Fibroblast of the conjunctiva (primary cell): ENCODE data around the gene SMIM10L1.

ENCODE experiments used
- DNase-seq: peaks from one replicate; pipeline ENCODE4 v3.0.0-alpha.2; 2010; ENCODE audit warnings: low read depth

The SMIM10L1 gene

DNA sequence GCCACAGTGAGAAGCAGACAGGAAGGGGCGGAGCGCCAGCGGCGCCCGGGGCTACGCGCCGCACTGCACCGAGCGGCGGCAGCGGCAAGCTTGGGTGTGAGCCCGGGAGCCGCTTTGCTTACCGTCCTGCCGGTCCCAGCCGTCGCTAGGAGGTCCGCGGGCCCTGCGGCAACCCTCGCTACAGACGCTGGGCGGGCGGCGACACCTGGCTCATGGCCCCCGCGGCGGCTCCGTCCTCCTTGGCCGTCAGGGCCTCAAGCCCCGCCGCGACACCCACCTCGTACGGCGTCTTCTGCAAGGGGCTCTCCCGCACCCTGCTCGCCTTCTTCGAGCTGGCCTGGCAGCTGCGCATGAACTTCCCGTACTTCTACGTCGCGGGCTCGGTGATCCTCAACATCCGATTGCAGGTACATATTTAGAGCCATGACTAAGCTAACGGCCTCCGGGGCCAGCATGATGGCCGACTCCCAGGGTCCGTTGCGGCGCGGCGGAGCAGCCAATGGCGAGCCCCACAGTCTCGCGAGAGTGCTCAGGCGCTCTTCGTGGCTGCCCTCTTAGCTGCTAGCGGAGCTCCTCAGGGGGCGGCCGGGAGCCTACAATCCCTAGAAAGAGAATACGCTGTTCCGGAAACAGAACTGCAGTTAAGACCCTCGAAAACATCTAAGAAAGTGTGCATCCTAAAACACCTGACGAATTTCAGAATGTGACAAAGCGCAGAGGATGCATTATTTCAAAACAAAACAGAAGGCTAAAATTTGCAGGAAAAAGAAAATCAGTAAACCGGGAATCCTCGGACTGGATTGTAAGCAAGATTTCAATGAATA lies at the start of gene SMIM10L1:
TSS of gene SMIM10L1 (plus strand) at position 50 of the 824 bp plus-strand sequence. CDS start at position 213, 163 bp downstream.
- DNase-seq: peak; percentile 91

DNA sequence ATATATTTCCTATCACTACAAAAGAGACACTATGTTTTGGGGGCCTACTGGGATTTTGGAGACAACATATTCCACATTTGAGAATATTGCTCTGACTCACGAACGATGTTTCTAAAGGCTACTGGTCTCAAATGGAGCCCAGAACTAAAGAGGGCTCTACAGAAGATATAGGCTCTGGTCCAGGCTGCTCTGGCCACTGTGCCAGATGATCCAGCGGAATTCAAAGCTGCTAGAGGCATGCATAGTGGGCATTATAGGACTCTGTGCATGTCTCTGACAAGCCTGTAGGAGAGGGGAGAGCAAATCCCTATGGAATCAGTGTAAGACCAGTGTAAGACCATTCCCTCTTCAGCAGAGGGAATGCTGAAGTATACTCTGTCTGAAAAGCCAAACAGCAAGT lies 40.6 kb upstream of the SMIM10L1 start:
- no peak for DNase-seq

DNA sequence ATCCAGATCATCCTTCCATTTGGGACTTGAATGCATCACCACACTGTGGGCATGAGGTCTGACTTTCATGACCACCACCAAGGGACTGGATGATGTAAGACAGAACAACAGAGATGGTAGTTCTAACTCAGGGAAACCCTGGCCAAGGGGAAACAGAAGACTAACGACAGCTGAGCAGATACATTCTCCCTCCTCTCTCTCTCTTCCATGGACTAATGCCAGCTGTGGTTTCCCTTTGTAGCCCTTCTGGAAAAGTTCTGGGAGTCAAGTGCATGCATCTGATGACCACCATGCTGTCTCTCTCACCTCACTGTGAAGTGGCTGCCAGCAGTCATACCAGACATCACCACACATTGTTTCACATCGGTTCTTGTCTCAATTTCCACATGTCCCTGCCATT lies 40.0 kb upstream of the SMIM10L1 start:
- DNase-seq: no peak

DNA sequence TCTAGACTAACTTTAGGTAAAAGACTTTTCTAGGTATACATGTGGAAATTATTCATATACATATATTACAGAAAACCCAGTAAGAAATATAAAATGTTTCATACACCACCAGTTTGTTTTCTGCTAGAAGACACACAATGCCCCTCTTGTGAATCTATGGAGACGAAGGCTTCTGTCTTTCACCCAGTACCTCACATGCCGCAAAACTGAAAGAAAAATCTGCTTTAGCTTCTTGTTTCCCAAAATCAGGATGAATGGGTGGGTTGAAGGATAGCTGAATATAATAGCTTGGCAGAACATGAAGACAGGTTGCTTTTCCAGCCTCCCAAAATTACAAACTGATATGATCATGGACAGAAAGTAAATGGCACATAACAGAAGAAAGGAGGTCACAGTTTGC lies 37.8 kb upstream of the SMIM10L1 start:
- no peak for DNase-seq

DNA sequence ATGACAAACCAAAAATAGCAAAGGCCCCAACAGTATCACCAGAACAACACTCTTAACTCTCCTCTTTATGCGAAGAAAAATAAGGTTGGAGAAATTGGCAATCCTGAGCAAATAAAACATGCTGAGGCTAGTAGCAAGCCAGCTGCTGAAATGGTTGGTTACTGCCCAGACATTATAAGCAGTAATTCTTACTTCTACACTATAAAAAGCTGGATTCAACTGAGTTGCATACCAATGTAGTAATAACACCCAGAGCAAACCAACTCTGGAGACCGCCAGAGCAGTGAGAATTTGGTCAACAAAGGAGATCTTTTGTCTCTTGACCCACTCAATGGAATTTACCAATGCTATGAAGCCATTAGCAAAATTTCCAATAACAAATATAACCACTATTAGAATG lies 37.2 kb upstream of the SMIM10L1 start:
- no peak for DNase-seq

DNA sequence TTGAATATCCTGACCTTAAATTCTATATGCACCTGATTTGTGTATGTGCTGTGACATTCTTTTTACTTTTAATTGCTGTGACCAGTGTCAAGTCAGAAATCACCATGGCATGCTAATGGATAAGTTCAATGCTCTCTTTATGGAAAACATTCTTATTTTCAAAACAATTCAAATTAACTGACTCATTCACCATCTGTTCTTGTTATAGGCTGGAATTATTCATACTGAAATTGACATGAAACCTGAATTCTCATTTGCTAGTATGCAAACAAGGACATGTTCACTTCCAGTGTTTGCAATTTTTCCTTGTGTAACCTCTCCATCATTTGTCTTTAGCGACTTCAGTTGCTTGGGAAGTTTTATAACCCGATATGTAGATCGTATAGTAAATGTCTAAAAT lies 36.7 kb upstream of the SMIM10L1 start, which contains the start of gene TAS2R30:
TSS of gene TAS2R30 (minus strand) at position 340 of the 400 bp plus-strand sequence. CDS start 400 bp downstream, outside the sequence.
- DNase-seq: no peak

DNA sequence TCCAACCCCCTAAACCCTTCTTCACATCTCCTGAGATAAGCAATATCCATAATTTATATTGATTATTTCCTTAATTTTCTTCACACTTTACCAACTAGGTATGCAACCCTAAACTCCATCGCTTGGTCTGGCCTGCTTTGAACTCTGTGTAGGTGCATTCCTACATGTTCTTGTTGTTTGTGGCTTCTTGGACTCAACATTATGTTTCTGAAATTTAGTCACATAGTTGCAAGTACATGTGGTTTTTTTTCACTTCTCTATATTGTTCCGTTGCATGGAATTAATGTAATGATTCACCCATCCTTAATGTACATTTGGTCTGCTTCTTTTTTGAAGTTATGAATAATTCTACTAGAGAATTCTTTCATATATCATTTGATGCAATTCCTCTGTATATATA lies 34.9 kb upstream of the SMIM10L1 start:
- DNase-seq: no peak

DNA sequence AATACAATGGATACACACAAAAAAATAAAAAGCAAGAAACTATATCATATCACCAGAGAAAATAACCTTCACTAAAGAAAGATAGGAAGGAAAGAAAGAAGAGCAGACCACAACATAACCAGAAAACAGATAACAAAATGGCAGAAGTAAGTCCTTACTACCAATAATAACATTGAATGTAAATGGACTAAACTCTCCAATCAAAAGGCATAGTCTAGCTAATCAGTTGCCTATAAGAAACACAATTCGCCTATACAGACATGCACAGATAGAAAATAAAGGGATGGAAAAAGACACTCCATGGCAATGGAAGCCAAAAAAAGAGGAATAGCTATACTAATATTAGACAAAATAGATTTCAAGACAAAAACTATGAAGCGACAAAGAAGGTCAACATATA lies 27.6 kb upstream of the SMIM10L1 start:
- no peak for DNase-seq

DNA sequence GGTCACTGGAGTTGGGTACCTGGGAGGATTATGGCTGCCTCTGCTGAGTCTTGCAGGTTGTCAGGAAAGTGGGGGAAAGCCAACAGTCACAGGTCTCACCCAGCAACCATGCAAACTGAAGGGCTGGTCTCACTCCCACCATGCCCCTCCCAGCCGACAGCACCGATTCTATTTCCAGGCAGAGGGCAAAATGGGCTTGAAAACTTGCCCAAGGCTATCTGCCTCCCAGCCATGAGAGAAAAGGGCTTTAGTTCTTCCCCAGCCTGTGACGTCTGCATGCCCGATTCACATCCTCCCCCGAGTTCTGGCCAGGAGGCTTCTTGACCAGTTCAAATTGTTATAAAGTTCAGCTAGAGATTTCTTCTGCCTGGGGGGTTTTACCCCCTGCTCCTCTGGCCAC lies 26.7 kb upstream of the SMIM10L1 start:
- DNase-seq: no peak

DNA sequence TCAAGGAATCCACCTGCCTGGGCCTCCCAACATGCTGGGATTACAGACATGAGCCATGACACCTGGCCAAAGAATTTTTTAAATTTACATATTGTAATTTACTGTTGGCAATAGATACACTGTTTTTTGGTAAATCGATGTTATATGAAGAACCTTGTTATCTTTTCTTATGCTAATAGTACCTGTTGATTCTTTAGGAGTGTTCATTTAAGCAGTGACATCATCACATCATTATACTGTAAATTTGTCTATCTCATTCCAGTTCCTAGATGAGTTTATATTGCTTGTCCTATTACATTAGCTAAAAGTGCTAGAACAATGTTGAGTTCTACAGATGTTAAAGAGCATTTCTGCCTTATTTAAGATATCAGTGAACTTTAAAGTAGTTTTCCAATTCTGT lies 23.6 kb upstream of the SMIM10L1 start:
- no peak for DNase-seq

DNA sequence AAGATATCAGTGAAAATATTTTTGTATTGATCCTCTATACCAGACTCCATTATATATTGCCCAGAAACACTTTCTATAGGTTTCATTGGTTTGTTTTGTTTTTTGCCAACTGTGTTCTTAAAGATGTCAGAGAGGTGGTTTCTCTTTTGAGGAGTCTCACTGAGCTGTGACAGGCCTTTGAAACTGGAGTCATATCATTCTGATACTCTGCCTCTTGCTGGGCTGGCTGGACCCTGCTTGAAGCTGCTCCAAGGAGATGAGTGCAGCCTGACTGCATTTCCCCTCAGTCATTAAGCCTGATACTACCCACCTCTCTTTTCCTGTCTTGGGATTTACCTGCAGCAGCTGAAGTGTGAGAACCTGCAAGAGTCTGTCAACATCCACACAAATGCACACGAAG lies 20.2 kb upstream of the SMIM10L1 start:
- DNase-seq: no peak

DNA sequence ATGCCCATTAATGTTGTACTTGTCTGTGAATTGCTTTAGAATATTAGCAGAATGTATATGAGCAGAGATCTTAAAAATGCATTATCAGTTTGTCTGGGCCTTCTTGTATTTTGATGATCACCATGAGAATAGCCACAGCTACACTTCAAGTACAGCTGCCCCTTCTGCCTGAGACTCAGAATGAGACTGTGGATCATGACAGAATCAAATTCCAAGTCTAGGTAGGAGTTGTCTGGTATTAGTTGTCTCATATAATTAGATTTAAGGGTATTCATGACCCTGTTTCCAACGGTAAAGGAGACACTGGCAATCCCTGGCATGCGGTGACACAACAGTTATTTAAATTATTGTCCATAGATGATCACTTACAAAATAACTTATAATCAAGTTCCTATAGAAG lies 18.3 kb upstream of the SMIM10L1 start:
- DNase-seq: no peak

DNA sequence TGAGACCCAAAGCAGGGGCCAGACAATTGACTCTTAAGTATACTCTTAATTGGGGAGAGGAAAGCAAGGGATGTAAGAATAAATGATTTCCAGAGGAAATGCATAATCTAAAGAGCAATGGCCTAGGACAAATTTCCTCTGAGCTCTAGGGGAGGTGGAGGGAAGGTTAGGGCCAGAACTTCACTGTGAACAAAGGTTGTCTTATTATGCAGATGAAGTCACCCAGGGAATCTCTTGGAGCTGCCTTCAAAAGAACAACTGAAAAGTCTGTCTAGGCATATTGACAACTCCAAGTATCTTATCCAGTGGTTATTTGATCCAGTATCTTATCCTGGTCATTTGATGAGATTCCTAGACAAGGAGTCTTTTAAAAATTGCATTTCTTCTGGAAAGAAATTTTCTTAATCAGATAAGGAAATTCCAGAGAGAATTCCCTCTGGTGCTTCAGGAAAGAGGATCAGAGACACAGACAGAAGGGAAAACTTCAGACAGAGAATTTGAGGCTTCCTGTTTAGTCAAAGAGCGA lies 16.5 kb upstream of the SMIM10L1 start:
- no peak for DNase-seq

DNA sequence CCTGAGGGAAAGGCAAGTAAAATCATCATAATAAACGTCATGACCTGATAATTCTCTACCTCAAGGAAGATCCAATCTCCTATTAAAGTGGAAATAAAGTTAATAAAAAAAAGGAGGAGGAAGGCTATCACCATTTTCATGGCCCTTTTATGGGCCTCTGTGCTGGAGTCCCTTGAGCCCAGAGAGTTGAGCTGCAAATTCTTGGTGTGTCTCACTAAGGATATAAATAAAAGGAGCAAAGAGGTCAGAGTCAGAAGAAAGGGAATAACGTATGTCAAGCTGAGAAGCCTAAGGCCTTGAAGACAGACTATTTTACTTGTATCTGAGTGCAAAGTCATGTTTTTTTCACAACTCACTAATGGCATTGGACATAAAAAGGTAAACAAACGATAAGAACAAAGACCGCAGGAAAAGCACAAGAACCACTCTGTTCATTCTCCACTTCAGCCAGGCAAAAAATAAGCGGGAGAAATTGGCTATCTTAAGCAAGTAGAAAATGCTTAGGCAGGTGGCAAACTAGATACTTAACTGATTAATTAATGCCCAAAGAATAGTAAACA lies 12.0 kb upstream of the SMIM10L1 start:
- DNase-seq: no peak

DNA sequence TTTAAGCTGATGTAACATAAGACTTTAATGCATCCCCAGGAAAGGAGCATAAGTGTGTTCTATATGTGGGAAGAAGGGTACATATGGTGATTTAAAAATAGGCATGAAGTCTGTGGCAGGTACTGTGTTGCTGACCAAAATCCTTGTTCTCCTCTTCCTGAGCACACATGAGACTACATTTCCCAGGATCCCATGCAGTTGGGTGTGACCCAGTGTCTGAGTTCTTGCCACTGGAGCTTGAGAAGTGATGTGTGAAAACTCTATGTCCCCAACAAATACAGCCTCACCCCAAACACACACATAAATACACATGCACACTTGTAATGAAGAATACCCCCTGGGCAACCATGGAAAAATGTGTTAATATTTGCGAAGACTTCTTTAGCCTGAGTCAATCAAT lies 8.5 kb upstream of the SMIM10L1 start:
- no peak for DNase-seq

DNA sequence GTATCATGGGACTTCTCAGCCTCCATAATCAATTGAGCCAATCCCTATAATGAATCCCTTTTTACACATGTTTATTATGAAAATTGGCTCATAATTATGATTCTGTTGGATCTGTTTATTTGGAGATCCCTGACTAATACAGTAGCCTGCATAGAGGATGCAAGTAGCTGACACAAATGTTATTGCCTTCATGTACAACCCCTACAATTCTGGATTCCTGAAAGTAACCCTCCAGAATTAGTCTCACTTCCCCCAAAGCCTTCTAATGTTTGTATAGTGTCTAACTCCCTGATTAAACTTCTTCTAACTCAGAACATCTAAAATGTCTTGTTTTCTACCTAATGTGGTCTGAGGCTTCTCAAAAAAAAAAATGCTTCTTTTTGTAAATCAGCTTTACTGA lies 6.6 kb upstream of the SMIM10L1 start:
- DNase-seq: no peak

DNA sequence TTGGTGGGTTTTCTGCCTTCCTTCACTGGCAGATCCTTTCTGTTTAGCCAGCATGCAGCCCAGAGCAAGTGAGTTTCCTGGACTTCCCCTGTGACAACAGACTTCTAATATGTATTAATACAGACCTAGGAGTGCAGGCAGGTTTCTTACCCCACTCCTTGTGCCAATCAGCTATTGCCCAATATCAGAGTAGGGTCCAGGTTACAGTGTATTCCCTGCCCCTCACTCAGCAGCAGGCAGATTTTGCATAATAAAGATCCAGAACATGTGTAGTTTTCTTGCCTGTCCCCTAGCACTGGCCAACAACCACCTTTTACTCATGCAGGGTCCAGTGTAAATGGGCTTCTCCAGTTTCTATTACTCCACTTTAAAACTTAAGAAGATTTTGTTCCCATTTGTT lies 4.7 kb upstream of the SMIM10L1 start:
- DNase-seq: no peak

DNA sequence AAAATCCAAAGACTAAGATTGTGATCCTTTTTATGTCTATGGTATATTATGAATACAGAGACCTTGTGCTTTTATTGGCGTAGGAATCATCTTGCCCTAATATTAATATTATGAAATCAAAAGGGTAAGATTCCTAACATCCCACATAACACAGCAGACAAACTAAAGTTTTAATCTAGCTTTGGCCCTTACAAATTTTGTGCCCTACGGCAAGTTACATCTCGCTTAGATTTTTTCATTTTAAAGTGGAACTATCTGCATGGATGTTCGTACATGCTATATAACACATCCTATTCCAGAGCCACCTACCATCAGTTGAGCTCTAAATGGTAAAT lies 217 bp upstream of the SMIM10L1 start:
- no peak for DNase-seq

DNA sequence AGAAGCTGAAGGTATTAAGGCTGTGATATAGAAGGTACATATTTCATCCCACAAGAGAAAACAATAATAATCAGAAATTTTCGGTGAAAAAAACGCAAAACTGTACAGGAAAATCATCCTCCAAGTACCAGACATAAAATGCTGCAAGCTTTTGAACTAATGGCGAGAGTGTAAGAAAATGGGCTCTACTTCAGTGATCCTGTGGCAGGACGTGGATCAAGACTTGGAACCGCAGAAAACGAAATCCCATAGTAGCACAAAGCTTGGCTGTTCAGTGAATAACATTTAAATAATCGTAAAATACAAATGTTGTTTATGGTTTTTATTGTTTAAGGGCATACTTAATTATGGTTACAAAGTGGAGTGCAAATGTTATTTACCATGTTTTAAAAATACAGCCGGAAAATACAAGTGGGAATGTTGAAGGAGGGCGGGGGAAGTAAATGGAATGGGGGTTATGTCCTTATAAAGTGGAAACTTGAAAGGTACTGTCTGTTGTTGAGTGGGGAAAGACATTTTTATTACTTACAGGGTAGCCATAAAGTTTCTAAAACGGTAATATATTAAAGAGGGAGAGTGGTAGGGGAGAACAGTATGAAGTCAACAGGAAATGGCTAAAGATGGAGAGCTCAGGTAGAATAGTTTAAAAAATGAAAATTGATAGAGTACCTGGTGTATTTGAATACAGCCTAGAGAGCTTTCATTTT lies 1.1 kb downstream of the SMIM10L1 start:
- DNase-seq: no peak

DNA sequence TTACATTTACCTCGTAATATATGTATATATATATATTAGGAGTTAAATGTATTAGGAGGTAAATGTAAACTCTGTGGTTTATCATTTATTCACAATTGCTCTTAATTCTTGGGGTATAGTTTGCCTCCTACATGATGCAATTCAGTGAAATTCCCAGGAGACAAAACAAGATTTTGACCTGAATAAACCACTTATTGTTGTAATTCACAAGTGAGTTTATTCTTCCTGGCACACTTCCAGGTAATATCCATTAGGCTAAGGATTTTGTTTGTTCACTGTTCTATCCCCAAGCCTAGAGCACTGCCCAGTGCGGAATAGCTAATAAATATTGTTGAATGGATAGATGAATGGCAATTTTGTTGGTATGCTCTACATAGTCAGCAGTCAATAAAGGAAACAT lies 3.0 kb downstream of the SMIM10L1 start:
- DNase-seq: peak; percentile 54

DNA sequence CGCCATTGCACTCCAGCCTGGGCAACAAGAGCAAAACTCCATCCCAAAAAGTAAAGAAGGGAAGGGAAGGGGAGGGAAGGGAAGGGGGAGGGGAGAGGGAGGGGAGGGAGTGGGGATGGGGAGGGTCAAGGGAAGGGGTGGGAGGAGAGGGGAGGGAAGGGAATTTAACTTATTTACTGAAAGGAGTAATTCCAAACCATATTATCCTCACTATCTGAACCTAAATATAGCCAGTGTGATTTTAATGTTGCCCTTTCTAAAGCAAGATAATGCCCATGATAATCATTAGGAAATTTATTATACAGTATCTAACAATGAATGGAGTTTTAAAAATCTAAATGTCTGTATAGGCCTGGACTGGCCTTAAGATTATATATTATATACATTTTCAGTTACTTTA lies 7.3 kb downstream of the SMIM10L1 start:
- no peak for DNase-seq

DNA sequence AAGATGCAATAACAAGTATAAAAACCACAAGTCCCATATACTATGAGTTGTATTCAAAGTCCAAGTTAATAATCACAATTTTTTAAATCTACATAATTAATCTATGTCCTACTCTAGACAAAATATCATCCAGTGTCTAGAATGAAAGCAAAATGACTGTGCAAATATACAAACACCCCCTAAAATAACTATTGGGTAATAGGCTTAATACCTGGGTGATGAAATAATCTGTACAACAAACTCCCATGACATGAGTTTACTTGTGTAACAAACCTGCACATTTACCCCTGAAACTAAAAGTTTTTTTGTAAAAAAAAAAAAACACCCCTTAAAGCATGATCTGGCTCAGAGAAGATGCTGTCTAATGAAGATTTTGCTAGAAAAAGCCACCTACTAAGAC lies 11.5 kb downstream of the SMIM10L1 start:
- no peak for DNase-seq

DNA sequence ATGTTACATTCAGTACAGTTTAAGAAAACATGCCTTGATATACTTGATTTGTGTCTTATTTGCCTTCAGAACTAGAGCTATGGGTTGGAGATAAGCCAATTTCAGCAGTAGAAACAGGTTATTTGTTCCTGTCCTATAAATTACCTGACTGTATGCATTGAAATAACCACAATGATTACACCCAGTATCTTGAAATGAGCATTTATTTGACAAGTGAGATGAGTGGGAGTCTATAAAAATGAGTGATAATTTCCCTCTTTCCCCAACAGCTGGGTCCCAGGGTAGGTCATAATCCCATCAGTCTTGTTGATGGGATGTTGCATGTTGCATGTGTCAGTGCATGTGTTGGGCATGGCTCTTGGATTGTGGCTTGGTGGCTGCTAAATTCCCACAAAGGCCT lies 12.0 kb downstream of the SMIM10L1 start:
- DNase-seq: no peak
